Mesenchymal stem cell (in vitro differentiated cells and primary cell): ENCODE data around the gene SEPTIN12.
"Not testable (repeated sequence)": the region's sequence is repeated elsewhere in the genome, so short reads cannot be mapped to it uniquely, and the experiment has no call there.

Source experiments
- DNase-seq: peaks from one replicate; pipeline ENCODE4 v3.0.0-alpha.2; 2013
- H2AFZ ChIP-seq: one replicate; pipeline ENCODE4 v1.6.1; 2013; ENCODE audit warnings: low read depth, mild to moderate bottlenecking, control low read depth, inconsistent platforms, low read length, moderate library complexity
- H2AK5ac ChIP-seq: 2 replicates; pipeline ENCODE4 v1.6.1; 2013; ENCODE audit warnings: low read length, moderate library complexity, mild to moderate bottlenecking, inconsistent platforms; ENCODE audit not compliant: severe bottlenecking
- H2BK120ac ChIP-seq: one replicate; pipeline ENCODE4 v1.6.1; 2013; ENCODE audit warnings: low read depth, mild to moderate bottlenecking, inconsistent platforms, low read length, moderate library complexity
- H2BK12ac ChIP-seq, 2 experiments: one replicate each; pipeline ENCODE4 v1.6.1; 2013; ENCODE audit warnings: inconsistent platforms in 2 of 2, low read length in 2 of 2, mild to moderate bottlenecking in 2 of 2, moderate library complexity in 2 of 2, control low read depth in 1 of 2
- H2BK15ac ChIP-seq: one replicate; pipeline ENCODE4 v1.6.1; 2013; ENCODE audit warnings: mild to moderate bottlenecking, low read depth, inconsistent platforms; ENCODE audit not compliant: poor library complexity, severe bottlenecking
- H2BK5ac ChIP-seq: 2 replicates; pipeline ENCODE4 v1.6.1; 2013; ENCODE audit warnings: low read depth, mild to moderate bottlenecking, low read length, control low read depth, inconsistent platforms; ENCODE audit not compliant: poor library complexity, severe bottlenecking
- H3K14ac ChIP-seq, 2 experiments: one replicate each; pipeline ENCODE4 v1.6.1; 2013; ENCODE audit warnings: inconsistent platforms in 2 of 2, low read length in 2 of 2, control low read depth in 1 of 2, mild to moderate bottlenecking in 1 of 2, moderate library complexity in 1 of 2
- H3K18ac ChIP-seq, 2 experiments: one replicate each; pipeline ENCODE4 v1.6.1; 2013; ENCODE audit warnings: inconsistent platforms in 2 of 2, low read length in 2 of 2, control low read depth in 1 of 2, low read depth in 1 of 2, mild to moderate bottlenecking in 1 of 2
- H3K23ac ChIP-seq, 2 experiments: one replicate each; pipeline ENCODE4 v1.6.1; 2013; ENCODE audit warnings: inconsistent platforms in 2 of 2, low read length in 2 of 2, mild to moderate bottlenecking in 2 of 2, moderate library complexity in 2 of 2, control low read depth in 1 of 2
- H3K27ac ChIP-seq: 2 replicates; pipeline ENCODE4 v1.5.1; 2013; ENCODE audit warnings: mild to moderate bottlenecking, moderate library complexity, low read length, control low read depth, inconsistent platforms; ENCODE audit not compliant: poor library complexity, severe bottlenecking
- H3K27me3 ChIP-seq, 2 experiments: 2 replicates each; pipeline versions ENCODE4 v1.6.1 to v1.7.0; 2013; ENCODE audit warnings: low read length in 2 of 2, mild to moderate bottlenecking in 2 of 2, moderate library complexity in 2 of 2, control low read depth in 1 of 2, inconsistent platforms in 1 of 2; ENCODE audit not compliant: control insufficient read depth in 1 of 2, insufficient read depth in 1 of 2
- H3K36me3 ChIP-seq, 2 experiments: 2 replicates each; pipeline versions ENCODE4 v1.6.1 to v1.7.0; 2013; ENCODE audit warnings: low read length in 2 of 2, control low read depth in 1 of 2, inconsistent platforms in 1 of 2, low read depth in 1 of 2, mild to moderate bottlenecking in 1 of 2; ENCODE audit not compliant: insufficient read depth in 2 of 2, control insufficient read depth in 1 of 2
- H3K4ac ChIP-seq, 2 experiments: one replicate each; pipeline ENCODE4 v1.6.1; 2013; ENCODE audit warnings: inconsistent platforms in 2 of 2, low read length in 2 of 2, mild to moderate bottlenecking in 2 of 2, moderate library complexity in 2 of 2, control low read depth in 1 of 2, low read depth in 1 of 2
- H3K4me1 ChIP-seq: 2 replicates; pipeline ENCODE4 v1.6.1; 2013; ENCODE audit warnings: low read depth, low read length, control low read depth; ENCODE audit not compliant: control insufficient read depth, insufficient read depth
- H3K4me2 ChIP-seq: 2 replicates; pipeline ENCODE4 v1.6.1; 2013; ENCODE audit warnings: low read length, mild to moderate bottlenecking, inconsistent platforms; ENCODE audit not compliant: poor library complexity, severe bottlenecking
- H3K4me3 ChIP-seq, 2 experiments: 2 replicates each; pipeline versions ENCODE4 v1.5.1 to v1.7.0; 2013; ENCODE audit warnings: low read length in 2 of 2, mild to moderate bottlenecking in 2 of 2, control low read depth in 1 of 2, low read depth in 1 of 2; ENCODE audit not compliant: insufficient read depth in 1 of 2
- H3K79me1 ChIP-seq: replicated peaks from 2 replicates; pipeline ENCODE4 v1.6.1; 2013; ENCODE audit warnings: mild to moderate bottlenecking, control low read depth, low read length, inconsistent platforms; ENCODE audit not compliant: poor library complexity, severe bottlenecking
- H3K9ac ChIP-seq: 2 replicates; pipeline ENCODE4 v1.7.0; 2013; ENCODE audit warnings: mild to moderate bottlenecking, low read length, moderate library complexity
- H3K9me3 ChIP-seq: 2 replicates; pipeline ENCODE4 v1.7.0; 2013; ENCODE audit warnings: mild to moderate bottlenecking, low read length; ENCODE audit not compliant: control insufficient read depth
- H4K8ac ChIP-seq: one replicate; pipeline ENCODE4 v1.6.1; 2013; ENCODE audit warnings: inconsistent platforms, mild to moderate bottlenecking, low read length, moderate library complexity
- H4K91ac ChIP-seq: one replicate; pipeline ENCODE4 v1.6.1; 2013; ENCODE audit warnings: mild to moderate bottlenecking, low read length, inconsistent platforms
- WGBS: methylation state at CpG from one replicate; pipeline ENCODE4 v1.1.7; 2013; ENCODE audit warnings: mixed read lengths; 5-methylcytosine and 5-hydroxymethylcytosine counted together

Gene SEPTIN12

GRCh38 chr16:4788489-4788889 is 344 bp upstream of the SEPTIN12 start:
- H3K4me2 ChIP-seq: no peak overlapping the region
- no peak overlapping the region for H4K8ac ChIP-seq
- H3K23ac ChIP-seq: no peak overlapping the region
- H3K14ac ChIP-seq: no peak overlapping the region
- H3K9me3 ChIP-seq: no peaks in the 10 kb centered on the region
- no peak overlapping the region for H2BK5ac ChIP-seq
- H3K27me3 ChIP-seq: peaks cover 0 to 26% of the 10 kb centered on the region in 2 experiments
- 90% methylated on average over 9 of the region's 9 CpGs for WGBS
- H3K4me1 ChIP-seq: peaks cover 3% of the 10 kb centered on the region
- H3K9ac ChIP-seq: no peak overlapping the region
- H2BK12ac ChIP-seq: no peak overlapping the region
- H3K36me3 ChIP-seq: no peaks in the 10 kb centered on the region
- no peaks in the 10 kb centered on the region for H3K79me1 ChIP-seq
- H3K27ac ChIP-seq: no peak overlapping the region
- H3K18ac ChIP-seq: no peak overlapping the region
- no peak overlapping the region for H2AK5ac ChIP-seq
- no peak overlapping the region for H3K4ac ChIP-seq
- no peak overlapping the region for H2BK15ac ChIP-seq
- H2BK120ac ChIP-seq: no peak overlapping the region
- H2AFZ ChIP-seq: no peak overlapping the region
- no peak for DNase-seq
- H4K91ac ChIP-seq: no peak overlapping the region
- H3K4me3 ChIP-seq: no peak overlapping the region

- no peak for DNase-seq
- no peak overlapping the region for H4K8ac ChIP-seq
- no peak overlapping the region for H3K4ac ChIP-seq
- H3K79me1 ChIP-seq: no peaks in the 10 kb centered on the region
- no peak overlapping the region for H4K91ac ChIP-seq
- WGBS: 97% methylated on average over 8 of the region's 8 CpGs
- H2BK120ac ChIP-seq: no peak overlapping the region
- H3K18ac ChIP-seq: no peak overlapping the region
- no peak overlapping the region for H2AK5ac ChIP-seq
- no peak overlapping the region for H3K14ac ChIP-seq
- H3K36me3 ChIP-seq: no peaks in the 10 kb centered on the region
- H3K4me3 ChIP-seq: no peak overlapping the region
- no peak overlapping the region for H3K4me2 ChIP-seq
- no peak overlapping the region for H3K23ac ChIP-seq
- H3K27me3 ChIP-seq: peaks cover 0 to 26% of the 10 kb centered on the region in 2 experiments
- no peaks in the 10 kb centered on the region for H3K9me3 ChIP-seq
- H2AFZ ChIP-seq: no peak overlapping the region
- peaks cover 3% of the 10 kb centered on the region for H3K4me1 ChIP-seq
- no peak overlapping the region for H3K9ac ChIP-seq
- H2BK12ac ChIP-seq: no peak overlapping the region
- H2BK15ac ChIP-seq: no peak overlapping the region
- H3K27ac ChIP-seq: no peak overlapping the region
- H2BK5ac ChIP-seq: no peak overlapping the region
These were observed 1.1 kb downstream of the SEPTIN12 start for GRCh38 chr16:4787068-4787467.

GRCh38 chr16:4785758-4786433 is 2.2 kb downstream of the SEPTIN12 start:
- no peaks in the 10 kb centered on the region for H3K79me1 ChIP-seq
- no peaks in the 10 kb centered on the region for H3K36me3 ChIP-seq
- no peak overlapping the region for H2AK5ac ChIP-seq
- peaks cover 0 to 26% of the 10 kb centered on the region in 2 experiments for H3K27me3 ChIP-seq
- no peak overlapping the region for H3K27ac ChIP-seq
- H3K4me1 ChIP-seq: peaks cover 3% of the 10 kb centered on the region
- WGBS: 95% methylated on average over 13 of the region's 23 CpGs
- no peak overlapping the region for H3K4ac ChIP-seq
- no peak overlapping the region for H4K91ac ChIP-seq
- no peak overlapping the region for H3K9ac ChIP-seq
- no peak overlapping the region for H3K14ac ChIP-seq
- no peak overlapping the region for H2BK120ac ChIP-seq
- no peak overlapping the region for H2BK15ac ChIP-seq
- no peak overlapping the region for H2BK5ac ChIP-seq
- H3K18ac ChIP-seq: no peak overlapping the region
- H3K4me2 ChIP-seq: no peak overlapping the region
- H3K23ac ChIP-seq: no peak overlapping the region
- DNase-seq: no peak
- H2AFZ ChIP-seq: no peak overlapping the region
- no peak overlapping the region for H2BK12ac ChIP-seq
- no peak overlapping the region for H4K8ac ChIP-seq
- H3K4me3 ChIP-seq: no peak overlapping the region
- no peaks in the 10 kb centered on the region for H3K9me3 ChIP-seq

- not testable (repeated sequence) for H3K27ac ChIP-seq, DNase-seq, H2BK12ac ChIP-seq, H2AFZ ChIP-seq, H3K4me1 ChIP-seq, H4K8ac ChIP-seq, H3K79me1 ChIP-seq, H3K4me3 ChIP-seq, H2AK5ac ChIP-seq, H3K9me3 ChIP-seq, H2BK5ac ChIP-seq, H2BK120ac ChIP-seq, H3K4ac ChIP-seq, H3K14ac ChIP-seq, H2BK15ac ChIP-seq, H3K36me3 ChIP-seq, H3K23ac ChIP-seq, H3K9ac ChIP-seq, H3K4me2 ChIP-seq, H4K91ac ChIP-seq, H3K18ac ChIP-seq
- WGBS: 97% methylated on average over 11 of the region's 14 CpGs
- peaks cover 0 to 19% of the 10 kb centered on the region in 2 experiments for H3K27me3 ChIP-seq
These were observed 3.6 kb downstream of the SEPTIN12 start for GRCh38 chr16:4784444-4784987.
